HL-60 (cell line): Measurements from ENCODE around the gene PAPOLG.

ENCODE experiments used
- GABPA ChIP-seq: IDR thresholded peaks from 2 replicates; pipeline ENCODE4 v1.6.1; 2012; ENCODE audit warnings: low read depth
- POLR2AphosphoS5 ChIP-seq: IDR thresholded peaks from 2 replicates; pipeline ENCODE4 v1.6.1; 2012; ENCODE audit warnings: low read depth
- SPI1 ChIP-seq: IDR thresholded peaks from 2 replicates; pipeline ENCODE4 v1.6.1; 2012; ENCODE audit warnings: low read depth, mild to moderate bottlenecking, borderline replicate concordance
- TF ChIP-seq, protein P1 (sequence below): IDR thresholded peaks from one replicate; pipeline ENCODE4 v1.5.1; 2011; ENCODE audit warnings: low read length, control low read depth, inconsistent platforms; ENCODE audit not compliant: insufficient read depth
- TF ChIP-seq, protein P2 (sequence below): IDR thresholded peaks from 2 replicates; pipeline ENCODE4 v1.6.1; 2012; ENCODE audit warnings: low read depth; ENCODE audit not compliant: insufficient replicate concordance

DNA sequence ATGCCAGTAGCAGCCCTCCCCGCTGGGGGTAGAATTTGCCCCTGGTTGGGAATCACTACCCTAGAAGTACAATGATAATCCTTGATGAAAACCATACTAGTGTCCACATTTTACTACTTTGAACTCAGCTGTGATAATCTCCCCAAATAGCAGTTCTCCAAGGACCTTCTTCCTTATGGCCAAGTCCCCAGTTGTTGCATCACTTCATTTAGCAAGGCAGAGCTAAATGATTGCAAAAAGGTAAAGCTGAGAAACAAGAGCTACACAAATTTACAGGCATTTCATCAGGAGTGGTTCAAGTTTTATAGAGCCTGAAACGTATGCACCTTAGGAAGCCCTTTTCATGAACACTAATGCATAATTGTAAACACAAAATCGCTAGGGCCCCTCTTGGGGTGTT, 80.4 kb downstream of the PAPOLG start:
- TF ChIP-seq, protein P1, sequence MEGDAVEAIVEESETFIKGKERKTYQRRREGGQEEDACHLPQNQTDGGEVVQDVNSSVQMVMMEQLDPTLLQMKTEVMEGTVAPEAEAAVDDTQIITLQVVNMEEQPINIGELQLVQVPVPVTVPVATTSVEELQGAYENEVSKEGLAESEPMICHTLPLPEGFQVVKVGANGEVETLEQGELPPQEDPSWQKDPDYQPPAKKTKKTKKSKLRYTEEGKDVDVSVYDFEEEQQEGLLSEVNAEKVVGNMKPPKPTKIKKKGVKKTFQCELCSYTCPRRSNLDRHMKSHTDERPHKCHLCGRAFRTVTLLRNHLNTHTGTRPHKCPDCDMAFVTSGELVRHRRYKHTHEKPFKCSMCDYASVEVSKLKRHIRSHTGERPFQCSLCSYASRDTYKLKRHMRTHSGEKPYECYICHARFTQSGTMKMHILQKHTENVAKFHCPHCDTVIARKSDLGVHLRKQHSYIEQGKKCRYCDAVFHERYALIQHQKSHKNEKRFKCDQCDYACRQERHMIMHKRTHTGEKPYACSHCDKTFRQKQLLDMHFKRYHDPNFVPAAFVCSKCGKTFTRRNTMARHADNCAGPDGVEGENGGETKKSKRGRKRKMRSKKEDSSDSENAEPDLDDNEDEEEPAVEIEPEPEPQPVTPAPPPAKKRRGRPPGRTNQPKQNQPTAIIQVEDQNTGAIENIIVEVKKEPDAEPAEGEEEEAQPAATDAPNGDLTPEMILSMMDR: no peak
- no peak for TF ChIP-seq SPI1
- TF ChIP-seq, protein P2, sequence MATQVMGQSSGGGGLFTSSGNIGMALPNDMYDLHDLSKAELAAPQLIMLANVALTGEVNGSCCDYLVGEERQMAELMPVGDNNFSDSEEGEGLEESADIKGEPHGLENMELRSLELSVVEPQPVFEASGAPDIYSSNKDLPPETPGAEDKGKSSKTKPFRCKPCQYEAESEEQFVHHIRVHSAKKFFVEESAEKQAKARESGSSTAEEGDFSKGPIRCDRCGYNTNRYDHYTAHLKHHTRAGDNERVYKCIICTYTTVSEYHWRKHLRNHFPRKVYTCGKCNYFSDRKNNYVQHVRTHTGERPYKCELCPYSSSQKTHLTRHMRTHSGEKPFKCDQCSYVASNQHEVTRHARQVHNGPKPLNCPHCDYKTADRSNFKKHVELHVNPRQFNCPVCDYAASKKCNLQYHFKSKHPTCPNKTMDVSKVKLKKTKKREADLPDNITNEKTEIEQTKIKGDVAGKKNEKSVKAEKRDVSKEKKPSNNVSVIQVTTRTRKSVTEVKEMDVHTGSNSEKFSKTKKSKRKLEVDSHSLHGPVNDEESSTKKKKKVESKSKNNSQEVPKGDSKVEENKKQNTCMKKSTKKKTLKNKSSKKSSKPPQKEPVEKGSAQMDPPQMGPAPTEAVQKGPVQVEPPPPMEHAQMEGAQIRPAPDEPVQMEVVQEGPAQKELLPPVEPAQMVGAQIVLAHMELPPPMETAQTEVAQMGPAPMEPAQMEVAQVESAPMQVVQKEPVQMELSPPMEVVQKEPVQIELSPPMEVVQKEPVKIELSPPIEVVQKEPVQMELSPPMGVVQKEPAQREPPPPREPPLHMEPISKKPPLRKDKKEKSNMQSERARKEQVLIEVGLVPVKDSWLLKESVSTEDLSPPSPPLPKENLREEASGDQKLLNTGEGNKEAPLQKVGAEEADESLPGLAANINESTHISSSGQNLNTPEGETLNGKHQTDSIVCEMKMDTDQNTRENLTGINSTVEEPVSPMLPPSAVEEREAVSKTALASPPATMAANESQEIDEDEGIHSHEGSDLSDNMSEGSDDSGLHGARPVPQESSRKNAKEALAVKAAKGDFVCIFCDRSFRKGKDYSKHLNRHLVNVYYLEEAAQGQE: no peak
- no peak for TF ChIP-seq POLR2AphosphoS5
- no peak for TF ChIP-seq GABPA
